Measurements from ENCODE around the gene MRPL27.

MRPL27 gene

GRCh38 chr17:50359998-50360461, 13.0 kb downstream of the MRPL27 start:
- Histone ChIP-seq H3K36me3 (ENCODE audit: insufficient read depth, low read length) (peaks cover 52% of the 10 kb centered on the region), H4K20me1 (ENCODE audit: insufficient read depth, low read length) (no peaks in the 10 kb centered on the region)

GRCh38 chr17:50359005-50359699, 13.8 kb downstream of the MRPL27 start:
- Histone ChIP-seq H3K27ac (ENCODE audit: low read depth, low read length, poor library complexity, severe bottlenecking) (no peak overlapping the region), H3K4me1 (ENCODE audit: insufficient read depth, low read length, severe bottlenecking) (peaks cover 6% of the 10 kb centered on the region), H3K4me2 (ENCODE audit: low read length) (no peak overlapping the region), H2AFZ (ENCODE audit: low read length) (no peak overlapping the region), H4K20me1 (ENCODE audit: insufficient read depth, low read length) (no peaks in the 10 kb centered on the region), H3K36me3 (ENCODE audit: insufficient read depth, low read length) (peaks cover 59% of the 10 kb centered on the region), H3K9me2 (ENCODE audit: low read depth, low read length) (no peaks in the 10 kb centered on the region), H3K79me2 (ENCODE audit: insufficient read depth, low read length) (no peaks in the 10 kb centered on the region), H3K4me3 (ENCODE audit: low read depth, low read length, poor library complexity, severe bottlenecking) (no peak overlapping the region), H3K9me3 (ENCODE audit: low read length) (no peaks in the 10 kb centered on the region), H3F3A (ENCODE audit: insufficient read depth, low read length) (no peaks in the 10 kb centered on the region), H3K27me3 (ENCODE audit: insufficient read depth, low read length) (no peaks in the 10 kb centered on the region), H3K9ac (ENCODE audit: low read length) (no peak overlapping the region)
- TF ChIP-seq EZH2 (IDR thresholded peaks at IDR 0.05; ENCODE audit: borderline replicate concordance, low read length) (no peak), CTCF (IDR thresholded peaks at IDR 0.05; ENCODE audit: low read length) (no peak)

More at GRCh38 chr17:50359998-50360461, 13.0 kb downstream of the MRPL27 start:
- Histone ChIP-seq H2AFZ (ENCODE audit: low read length) (no peak overlapping the region), H3F3A (ENCODE audit: insufficient read depth, low read length) (no peaks in the 10 kb centered on the region), H3K27me3 (ENCODE audit: insufficient read depth, low read length) (no peaks in the 10 kb centered on the region), H3K4me3 (ENCODE audit: low read depth, low read length, poor library complexity, severe bottlenecking) (no peak overlapping the region), H3K4me2 (ENCODE audit: low read length) (no peak overlapping the region), H3K79me2 (ENCODE audit: insufficient read depth, low read length) (no peaks in the 10 kb centered on the region), H3K27ac (ENCODE audit: low read depth, low read length, poor library complexity, severe bottlenecking) (no peak overlapping the region), H3K4me1 (ENCODE audit: insufficient read depth, low read length, severe bottlenecking) (peaks cover 6% of the 10 kb centered on the region), H3K9me3 (ENCODE audit: low read length) (no peaks in the 10 kb centered on the region), H3K9me2 (ENCODE audit: low read depth, low read length) (no peaks in the 10 kb centered on the region), H3K9ac (ENCODE audit: low read length) (no peak overlapping the region)
- TF ChIP-seq EZH2 (IDR thresholded peaks at IDR 0.05; ENCODE audit: borderline replicate concordance, low read length) (no peak), CTCF (IDR thresholded peaks at IDR 0.05; ENCODE audit: low read length) (no peak)

- no peak overlapping the region for H3K4me2 ChIP-seq (ENCODE audit: low read length)
- no peak overlapping the region for H3K9ac ChIP-seq (ENCODE audit: low read length)
- no peak overlapping the region for H3K4me3 ChIP-seq (ENCODE audit: low read depth, low read length, poor library complexity, severe bottlenecking)
- no peaks in the 10 kb centered on the region for H3K9me2 ChIP-seq (ENCODE audit: low read depth, low read length)
- H3K27me3 ChIP-seq (ENCODE audit: insufficient read depth, low read length) = no peaks in the 10 kb centered on the region
- no peak overlapping the region for H2AFZ ChIP-seq (ENCODE audit: low read length)
- H3K27ac ChIP-seq (ENCODE audit: low read depth, low read length, poor library complexity, severe bottlenecking) = no peak overlapping the region
- peaks cover 59% of the 10 kb centered on the region for H3K36me3 ChIP-seq (ENCODE audit: insufficient read depth, low read length)
- H3K9me3 ChIP-seq (ENCODE audit: low read length) = no peaks in the 10 kb centered on the region
- no peaks in the 10 kb centered on the region for H3K79me2 ChIP-seq (ENCODE audit: insufficient read depth, low read length)
- no peaks in the 10 kb centered on the region for H3F3A ChIP-seq (ENCODE audit: insufficient read depth, low read length)
- no peaks in the 10 kb centered on the region for H4K20me1 ChIP-seq (ENCODE audit: insufficient read depth, low read length)
- TF ChIP-seq CTCF (IDR thresholded peaks at IDR 0.05; ENCODE audit: low read length) = no peak
- no peak for TF ChIP-seq EZH2 (IDR thresholded peaks at IDR 0.05; ENCODE audit: borderline replicate concordance, low read length)
- H3K4me1 ChIP-seq (ENCODE audit: insufficient read depth, low read length, severe bottlenecking) = peaks cover 6% of the 10 kb centered on the region
Measured at GRCh38 chr17:50358177-50358576, 14.8 kb downstream of the MRPL27 start.

All from OCI-LY1 (cell line).